Activated naive CD8-positive, alpha-beta T cell treated with anti-CD3 and anti-CD28 coated beads, Interleukin-2, amount 10 ng/mL, durations not matched to agents 7 days and 5 days (primary cell): Measurements from ENCODE around the gene SYDE1. TPM values are rescaled to one million over a fixed set of nuclear protein-coding genes. Genes with fewer than 3 reads are reported as not detected.

Experiments
- ATAC-seq: fragments of 150-1000 bp; cut with Tn5 transposase; one replicate; pipeline ENCODE4 v1.10.0; 2021; ENCODE audit warnings: low read depth, moderate library complexity
- POLR2A ChIA-PET: fragments of 350-600 bp; sonication (Branson Sonifier 250); formaldehyde crosslinking; loops from one replicate; lab custom pipeline; 2021; ENCODE audit warnings: antibody characterized with exemption; lab: Charles Lee
- DNase-seq: peaks from one replicate; pipeline ENCODE4 v3.0.0; 2021
- H3K27ac Mint-ChIP-seq: one replicate; pipeline ENCODE4 v1.8.0; 2022; ENCODE audit warnings: mild to moderate bottlenecking, mixed read lengths
- H3K27me3 Mint-ChIP-seq: one replicate; pipeline ENCODE4 v1.8.0; 2022; ENCODE audit warnings: mild to moderate bottlenecking, moderate library complexity, mixed read lengths
- H3K36me3 Mint-ChIP-seq: one replicate; pipeline ENCODE4 v1.8.0; 2021; ENCODE audit warnings: mild to moderate bottlenecking, mixed read lengths
- H3K4me1 Mint-ChIP-seq: one replicate; pipeline ENCODE4 v1.8.0; 2021; ENCODE audit warnings: mixed read lengths
- H3K4me3 Mint-ChIP-seq: one replicate; pipeline ENCODE4 v1.8.0; 2022; ENCODE audit warnings: mild to moderate bottlenecking, moderate library complexity, mixed read lengths
- H3K9me3 Mint-ChIP-seq: one replicate; pipeline ENCODE4 v1.8.0; 2021; ENCODE audit warnings: mixed read lengths
- total RNA-seq, 2 experiments: library from RNA; stranded (reverse); gene quantifications; one replicate each; pipeline ENCODE4 v1.2.3, GENCODE V29; 2021

The SYDE1 gene
- total RNA-seq, 2 experiments from 2014 or later, result 0.33 to 0.34 TPM

- Mint-ChIP-seq H3K9me3 (peaks cover 5% of the 10 kb centered on the region), H3K4me1 (peaks cover 6% of the 10 kb centered on the region), H3K4me3 (no peak overlapping the region), H3K27me3 (peaks cover 3% of the 10 kb centered on the region), H3K27ac (no peak overlapping the region), H3K36me3 (no peaks in the 10 kb centered on the region)
- no peak for ATAC-seq
- POLR2A ChIA-PET, result no interaction called here
- DNase-seq, result no peak
Observed at GRCh38 chr19:15144046-15144646, 36.9 kb downstream of the SYDE1 start.

GRCh38 chr19:15147090-15147489 lies 39.9 kb downstream of the SYDE1 start:
- peaks cover 6% of the 10 kb centered on the region for H3K4me1 Mint-ChIP-seq
- H3K36me3 Mint-ChIP-seq, result no peaks in the 10 kb centered on the region
- peak overlapping the region; percentile 35 for H3K4me3 Mint-ChIP-seq
- H3K27ac Mint-ChIP-seq, result no peak overlapping the region
- ATAC-seq (no peak), DNase-seq (no peak)
- peaks cover 6% of the 10 kb centered on the region for H3K27me3 Mint-ChIP-seq
- H3K9me3 Mint-ChIP-seq, result no peaks in the 10 kb centered on the region
- POLR2A ChIA-PET, result no interaction called here

- ATAC-seq, result no peak
- peaks cover 3% of the 10 kb centered on the region for H3K27me3 Mint-ChIP-seq
- H3K9me3 Mint-ChIP-seq, result peaks cover 4% of the 10 kb centered on the region
- no peak overlapping the region for H3K27ac Mint-ChIP-seq
- H3K4me3 Mint-ChIP-seq, result no peak overlapping the region
- no peak for DNase-seq
- POLR2A ChIA-PET, result no interaction called here
- peaks cover 6% of the 10 kb centered on the region for H3K4me1 Mint-ChIP-seq
- no peaks in the 10 kb centered on the region for H3K36me3 Mint-ChIP-seq
Observed at GRCh38 chr19:15149737-15150136, 42.5 kb downstream of the SYDE1 start.

DNA sequence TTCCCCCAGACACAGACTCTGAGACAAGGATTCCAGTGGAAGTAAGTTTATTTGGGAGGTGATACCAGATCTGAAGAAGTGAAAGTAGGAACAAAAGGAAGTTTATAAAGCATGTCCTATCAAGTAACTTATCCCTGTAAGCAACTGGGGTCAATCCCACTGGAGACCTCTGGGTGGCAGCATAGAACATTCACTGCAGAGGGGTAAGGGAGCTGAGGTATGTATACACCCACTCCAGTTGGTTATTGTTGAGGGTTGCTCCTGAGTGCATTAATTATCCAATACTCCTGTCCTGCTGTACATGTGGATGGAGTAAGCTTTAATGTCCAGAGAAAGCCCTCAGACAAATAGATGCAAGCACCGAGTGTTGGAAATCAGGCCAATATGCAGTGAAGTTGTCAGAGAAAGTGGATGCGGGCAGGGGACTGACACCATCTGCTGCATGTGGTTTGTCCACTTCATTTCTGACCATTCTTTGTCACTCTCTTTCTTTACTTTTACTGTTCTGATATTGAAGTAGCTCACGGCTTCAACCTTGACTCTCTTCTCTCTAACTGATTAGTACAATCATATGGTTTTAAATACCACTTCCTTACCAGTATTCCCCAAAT lies 46.9 kb downstream of the SYDE1 start:
- no peaks in the 10 kb centered on the region for H3K36me3 Mint-ChIP-seq
- DNase-seq, result no peak
- H3K9me3 Mint-ChIP-seq, result peaks cover 6% of the 10 kb centered on the region
- no peak overlapping the region for H3K4me3 Mint-ChIP-seq
- POLR2A ChIA-PET, result interaction anchor here (0.6 to 1.4 kb wide), 2 partner anchors 29 to 847 kb away, joined by 3 to 4 read pairs; no protein-coding TSS in a partner anchor
- ATAC-seq, result no peak
- peaks cover 3% of the 10 kb centered on the region for H3K27me3 Mint-ChIP-seq
- H3K27ac Mint-ChIP-seq, result no peak overlapping the region
- no peaks in the 10 kb centered on the region for H3K4me1 Mint-ChIP-seq

DNA sequence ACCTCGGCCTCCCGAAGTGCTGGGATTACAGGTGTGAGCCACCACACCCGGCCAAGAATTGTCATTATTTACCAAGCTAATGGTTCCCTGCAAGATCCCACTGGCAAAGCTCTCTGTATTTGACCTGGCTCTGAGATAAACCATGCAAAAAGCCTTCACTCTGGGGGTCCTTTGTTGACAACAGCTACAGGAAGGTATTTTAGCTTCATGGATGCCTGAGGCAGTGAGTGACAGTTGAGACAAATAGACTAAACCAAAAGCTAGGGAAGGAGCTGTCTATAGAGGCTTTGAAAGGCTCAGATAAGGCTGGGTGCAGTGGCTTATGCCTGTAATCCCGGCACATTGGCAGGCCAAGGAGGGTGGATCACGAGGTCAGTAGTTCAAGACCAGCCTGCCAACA lies 48.1 kb downstream of the SYDE1 start:
- H3K4me3 Mint-ChIP-seq, result no peak overlapping the region
- no peak for ATAC-seq
- POLR2A ChIA-PET, result interaction anchor here (1.4 kb wide), 1 partner anchor 31 kb away, joined by 4 read pairs; no protein-coding TSS in a partner anchor
- no peaks in the 10 kb centered on the region for H3K4me1 Mint-ChIP-seq
- no peak overlapping the region for H3K27ac Mint-ChIP-seq
- no peak for DNase-seq
- no peaks in the 10 kb centered on the region for H3K27me3 Mint-ChIP-seq
- peaks cover 7% of the 10 kb centered on the region for H3K9me3 Mint-ChIP-seq
- no peaks in the 10 kb centered on the region for H3K36me3 Mint-ChIP-seq

DNA sequence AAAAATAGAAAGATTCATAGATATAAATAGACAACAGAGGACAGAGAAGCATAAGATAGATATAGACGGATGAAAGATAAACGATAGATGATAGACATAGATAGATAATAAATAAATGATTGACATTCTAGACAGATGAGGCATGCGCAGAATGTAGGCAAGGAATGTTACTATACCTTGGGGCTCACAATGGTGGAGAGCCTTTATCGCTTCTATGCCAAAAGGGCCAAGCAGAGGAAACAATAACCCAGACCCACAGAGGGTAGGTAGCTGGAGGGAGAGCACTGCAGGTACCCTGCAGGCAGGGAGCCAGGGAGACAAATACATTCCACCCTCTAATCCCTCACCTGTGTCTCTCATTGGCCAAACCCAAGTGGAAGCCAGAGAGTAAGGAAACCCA lies 49.2 kb downstream of the SYDE1 start:
- DNase-seq, result no peak
- Mint-ChIP-seq H3K27me3 (no peaks in the 10 kb centered on the region), H3K4me3 (no peak overlapping the region), H3K27ac (no peak overlapping the region), H3K9me3 (peaks cover 7% of the 10 kb centered on the region), H3K36me3 (no peaks in the 10 kb centered on the region), H3K4me1 (no peaks in the 10 kb centered on the region)
- no peak for ATAC-seq
- POLR2A ChIA-PET, result no interaction called here

DNA sequence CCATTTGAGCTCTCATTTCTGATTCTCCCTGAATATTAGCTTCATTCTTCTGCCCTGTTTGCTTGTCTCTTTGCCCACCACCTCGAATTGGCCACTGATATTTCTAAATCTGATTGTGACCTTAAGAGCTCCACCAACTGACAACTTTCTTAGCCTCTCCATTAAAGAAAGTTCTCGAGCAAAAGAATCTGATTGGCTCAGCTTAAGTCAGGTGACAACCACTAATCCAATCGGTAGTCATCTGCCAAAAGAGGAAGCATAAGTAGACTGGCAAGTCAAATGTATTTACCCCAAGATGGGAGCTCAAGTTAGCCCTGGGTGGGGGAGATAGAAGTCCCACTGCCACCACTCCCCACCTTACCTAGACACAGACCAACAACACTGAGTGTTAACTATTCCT lies 52.0 kb downstream of the SYDE1 start:
- no peak overlapping the region for H3K27ac Mint-ChIP-seq
- H3K36me3 Mint-ChIP-seq, result no peaks in the 10 kb centered on the region

DNA sequence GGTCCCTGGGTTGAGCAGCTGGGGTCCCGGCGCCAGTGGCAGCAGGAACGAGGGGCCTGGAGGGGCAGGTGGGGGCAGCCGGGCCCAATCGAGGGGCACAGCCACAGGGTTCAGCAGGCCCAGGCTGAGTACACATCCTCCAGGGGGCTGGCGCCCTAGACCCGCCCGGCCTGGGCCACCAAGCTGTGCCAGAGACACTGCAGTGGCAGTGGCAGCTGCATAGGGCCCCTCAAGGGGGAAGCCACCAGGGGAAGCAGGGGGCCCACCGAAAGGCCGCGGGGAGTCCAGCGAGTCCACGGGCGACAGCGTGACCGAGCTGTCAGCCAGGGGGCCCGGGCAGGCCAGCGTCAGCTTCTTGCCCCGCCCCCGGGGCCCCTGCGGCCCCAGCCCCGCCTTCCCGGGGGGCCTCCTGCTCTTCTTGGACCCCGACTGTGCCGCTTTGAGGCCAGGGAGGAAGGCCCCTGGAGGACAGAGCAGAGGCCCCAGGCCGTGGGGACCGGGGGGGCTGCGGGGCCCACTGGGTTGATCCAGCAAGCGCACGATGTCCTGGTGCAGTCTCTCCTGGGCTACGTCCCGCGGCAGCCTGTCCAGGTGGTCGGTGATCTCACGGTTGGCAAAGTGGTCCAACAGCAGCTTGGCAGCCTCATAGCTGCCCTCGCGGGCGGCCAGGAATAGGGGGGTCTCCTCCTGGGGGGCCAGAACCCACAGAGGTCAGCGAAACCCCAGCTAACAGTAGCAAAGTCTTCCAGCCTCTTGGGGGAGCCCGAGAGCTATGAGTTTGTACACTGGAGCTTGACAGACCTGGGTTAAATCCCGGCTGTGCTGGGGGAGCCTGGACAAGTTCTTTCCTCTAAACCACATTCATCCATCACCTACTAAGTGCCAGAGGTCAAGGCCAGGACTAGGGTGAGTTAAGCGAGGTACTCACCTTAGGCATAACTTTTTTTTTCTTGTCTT lies 54.1 kb downstream of the SYDE1 start:
- ATAC-seq (no peak), DNase-seq (no peak)
- H3K9me3 Mint-ChIP-seq, result peaks cover 5% of the 10 kb centered on the region
- no peaks in the 10 kb centered on the region for H3K27me3 Mint-ChIP-seq
- no peak overlapping the region for H3K27ac Mint-ChIP-seq
- H3K36me3 Mint-ChIP-seq, result no peaks in the 10 kb centered on the region
- H3K4me3 Mint-ChIP-seq, result no peak overlapping the region
- POLR2A ChIA-PET, result interaction anchor here (0.7 kb wide), 1 partner anchor 57 kb away, joined by 3 read pairs; no protein-coding TSS in a partner anchor
- no peaks in the 10 kb centered on the region for H3K4me1 Mint-ChIP-seq

More for the DNA sequence above, 52.0 kb downstream of the SYDE1 start:
- Mint-ChIP-seq H3K27me3 (no peaks in the 10 kb centered on the region), H3K9me3 (peaks cover 6% of the 10 kb centered on the region), H3K4me3 (no peak overlapping the region), H3K4me1 (no peaks in the 10 kb centered on the region)
- POLR2A ChIA-PET, result no interaction called here
- ATAC-seq (no peak), DNase-seq (no peak)

Other genes with a start within 250 kb of the SYDE1 start
- not detected for gene OR7A17, start 221.3 kb upstream of the SYDE1 start, total RNA-seq
- gene OR7C2, start 165.9 kb upstream of the SYDE1 start, total RNA-seq, result not detected
- gene SLC1A6, start 127.5 kb upstream of the SYDE1 start, total RNA-seq, result not detected
- not detected for gene CASP14, start 57.9 kb upstream of the SYDE1 start, total RNA-seq
- not detected for gene OR1I1, start 25.2 kb upstream of the SYDE1 start, total RNA-seq
- under 1 TPM; 0.22 to 0.31 TPM for gene NOTCH3, start 93.6 kb downstream of the SYDE1 start, total RNA-seq
- gene EPHX3, start 125.0 kb downstream of the SYDE1 start, total RNA-seq, result not detected
- 100 to 1,000 TPM; 132 to 134 TPM for gene BRD4, start 225.1 kb downstream of the SYDE1 start, total RNA-seq